A673 (cell line): ENCODE results near the gene KPNB1. TPM values are rescaled to one million over a fixed set of nuclear protein-coding genes. Genes with fewer than 3 reads are reported as not detected.
A peak's percentile ranks its signal among the peaks of the same experiment; 100 is the strongest.

Experiments used
- BruUV-seq: library from RNA; stranded (reverse); fragments of 400-500 nt; replicated peaks from 2 replicates; lab custom pipeline; 2021; lab: Mats Ljungman, UMichigan
- CTCF ChIA-PET: fragments of 300-600 bp; sonication (Branson Sonifier 250); formaldehyde crosslinking; loops from one replicate; lab custom pipeline; 2022; ENCODE audit warnings: antibody characterized with exemption; lab: Charles Lee
- POLR2A ChIA-PET: fragments of 300-600 bp; sonication (Branson Sonifier 250); formaldehyde crosslinking; loops from one replicate; lab custom pipeline; 2022; ENCODE audit warnings: antibody characterized with exemption; ENCODE audit not compliant: low non-redundant PET; lab: Charles Lee
- DNase-seq: peaks from one replicate; pipeline ENCODE4 v3.0.0-alpha.2; 2015; ENCODE audit warnings: low spot score
- H3K27ac ChIP-seq: fragments of 200-600 bp; sonication (generic); 2 replicates; pipeline ENCODE4 v1.5.1; 2016; ENCODE audit warnings: mixed run types, low read depth, mild to moderate bottlenecking, mixed read lengths, antibody characterized with exemption, low read length; ENCODE audit not compliant: poor library complexity, severe bottlenecking
- H3K27me3 ChIP-seq: fragments of 200-600 bp; sonication (generic); replicated peaks from 2 replicates; pipeline ENCODE4 v1.6.1; 2017; ENCODE audit warnings: mixed run types, low read depth, mild to moderate bottlenecking, mixed read lengths, antibody characterized with exemption, low read length; ENCODE audit not compliant: insufficient read depth, poor library complexity
- H3K36me3 ChIP-seq: fragments of 200-600 bp; sonication (generic); 2 replicates; pipeline ENCODE4 v1.6.1; 2016; ENCODE audit warnings: mixed run types, mild to moderate bottlenecking, mixed read lengths, antibody characterized with exemption, low read length; ENCODE audit not compliant: insufficient read depth, poor library complexity, severe bottlenecking
- H3K4me1 ChIP-seq: fragments of 200-600 bp; sonication (generic); 2 replicates; pipeline ENCODE4 v1.6.1; 2017; ENCODE audit warnings: mixed run types, mild to moderate bottlenecking, mixed read lengths, antibody characterized with exemption, low read length; ENCODE audit not compliant: insufficient read depth, poor library complexity, severe bottlenecking
- H3K4me3 ChIP-seq: fragments of 200-600 bp; sonication (generic); 2 replicates; pipeline ENCODE4 v1.5.1; 2016; ENCODE audit warnings: low read depth, mixed run types, mild to moderate bottlenecking, mixed read lengths, low read length; ENCODE audit not compliant: poor library complexity, severe bottlenecking
- H3K9me3 ChIP-seq: fragments of 200-600 bp; sonication (generic); 2 replicates; pipeline ENCODE4 v1.6.1; 2016; ENCODE audit warnings: mixed run types, low read depth, mild to moderate bottlenecking, mixed read lengths, antibody characterized with exemption, low read length; ENCODE audit not compliant: poor library complexity, severe bottlenecking
- EZH2 ChIP-seq: fragments of 200-600 bp; sonication (generic); IDR thresholded peaks from 2 replicates; pipeline ENCODE4 v1.6.1; 2017; ENCODE audit warnings: borderline replicate concordance, low read depth, mild to moderate bottlenecking, mixed read lengths, antibody characterized with exemption, low read length; ENCODE audit not compliant: poor library complexity, severe bottlenecking
- intact Hi-C: fragments of 100-400 bp; cut with micrococcal nuclease; formaldehyde crosslinking; loops from one replicate; pipeline ENCODE4 v1.10.0; 2022; ENCODE audit not compliant: unreplicated experiment
- total RNA-seq: library from RNA; stranded (reverse); gene quantifications from 2 replicates; pipeline ENCODE4 v1.2.3, GENCODE V29; 2021
- TF ChIP-seq, protein P1 (sequence below): fragments of 300-800, 200-600 bp; sonication (generic); conservative IDR thresholded peaks from 2 replicates; pipeline ENCODE4 v1.5.1; 2017; ENCODE audit warnings: low read depth, mild to moderate bottlenecking, antibody characterized with exemption, low read length, moderate library complexity, mixed read lengths

Gene KPNB1
- total RNA-seq, 1 experiment from 2014 or later, result 429 TPM

DNA sequence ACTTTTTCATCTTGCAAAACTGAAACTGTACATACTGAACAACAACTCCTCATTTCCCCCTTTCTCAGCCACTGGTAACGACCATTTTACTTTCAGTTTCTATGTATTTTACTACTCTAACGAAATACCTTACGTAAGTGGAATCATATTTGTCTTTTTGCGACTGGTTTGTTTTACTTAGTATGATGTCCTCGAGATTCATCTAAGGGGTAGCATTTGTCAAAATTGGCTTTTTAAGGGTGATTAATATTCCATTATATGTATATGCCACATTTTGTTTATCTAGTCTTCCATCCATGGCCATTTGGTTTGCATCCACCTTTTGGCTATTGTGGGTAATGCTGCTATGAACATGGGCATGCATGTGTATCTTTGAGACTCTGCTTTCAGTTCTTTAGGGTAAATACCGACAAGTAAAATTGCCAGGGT lies 10.4 kb downstream of the KPNB1 start:
- no peak for TF ChIP-seq EZH2
- TF ChIP-seq, protein P1, sequence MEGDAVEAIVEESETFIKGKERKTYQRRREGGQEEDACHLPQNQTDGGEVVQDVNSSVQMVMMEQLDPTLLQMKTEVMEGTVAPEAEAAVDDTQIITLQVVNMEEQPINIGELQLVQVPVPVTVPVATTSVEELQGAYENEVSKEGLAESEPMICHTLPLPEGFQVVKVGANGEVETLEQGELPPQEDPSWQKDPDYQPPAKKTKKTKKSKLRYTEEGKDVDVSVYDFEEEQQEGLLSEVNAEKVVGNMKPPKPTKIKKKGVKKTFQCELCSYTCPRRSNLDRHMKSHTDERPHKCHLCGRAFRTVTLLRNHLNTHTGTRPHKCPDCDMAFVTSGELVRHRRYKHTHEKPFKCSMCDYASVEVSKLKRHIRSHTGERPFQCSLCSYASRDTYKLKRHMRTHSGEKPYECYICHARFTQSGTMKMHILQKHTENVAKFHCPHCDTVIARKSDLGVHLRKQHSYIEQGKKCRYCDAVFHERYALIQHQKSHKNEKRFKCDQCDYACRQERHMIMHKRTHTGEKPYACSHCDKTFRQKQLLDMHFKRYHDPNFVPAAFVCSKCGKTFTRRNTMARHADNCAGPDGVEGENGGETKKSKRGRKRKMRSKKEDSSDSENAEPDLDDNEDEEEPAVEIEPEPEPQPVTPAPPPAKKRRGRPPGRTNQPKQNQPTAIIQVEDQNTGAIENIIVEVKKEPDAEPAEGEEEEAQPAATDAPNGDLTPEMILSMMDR, result no peak
- DNase-seq, result no peak
- BruUV-seq, result no TSS peak
- Histone ChIP-seq H3K4me1 (no peaks in the 10 kb centered on the region), H3K36me3 (peaks cover 84% of the 10 kb centered on the region), H3K27me3 (no peaks in the 10 kb centered on the region), H3K9me3 (no peaks in the 10 kb centered on the region), H3K27ac (no peak overlapping the region), H3K4me3 (no peak overlapping the region)
- intact Hi-C loops, result no loop called here
- ChIA-PET POLR2A (no interaction called here), CTCF (no interaction called here)

DNA sequence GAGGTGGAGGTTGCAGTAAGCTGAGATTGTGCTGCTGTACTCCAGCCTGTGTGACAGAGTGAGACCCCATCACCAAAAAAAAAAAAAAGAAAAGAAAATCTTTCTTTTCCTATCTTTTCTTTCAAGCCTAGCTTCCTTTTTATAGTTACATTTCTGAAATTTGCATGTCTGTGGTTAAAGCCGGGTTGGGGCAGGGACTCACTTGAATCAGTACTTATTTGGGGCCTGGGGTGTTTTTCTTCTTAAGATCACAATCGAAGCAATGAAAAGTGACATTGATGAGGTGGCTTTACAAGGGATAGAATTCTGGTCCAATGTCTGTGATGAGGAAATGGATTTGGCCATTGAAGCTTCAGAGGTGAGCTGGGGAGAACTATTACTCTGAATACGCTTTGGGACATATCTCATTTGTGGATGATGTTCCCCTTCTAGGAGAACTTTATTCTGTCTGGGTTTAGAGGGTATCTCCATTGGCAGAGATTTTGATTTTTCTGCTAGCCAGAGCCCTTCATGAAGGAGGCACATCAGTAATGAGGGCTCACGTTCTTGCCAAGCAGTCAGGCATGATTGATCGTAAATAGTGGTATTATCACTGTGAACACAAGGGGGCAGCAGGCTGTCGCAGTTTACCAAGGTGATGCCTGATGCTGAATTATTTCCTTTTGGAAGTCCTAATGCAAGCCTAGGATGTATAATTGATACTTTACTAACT lies 14.3 kb downstream of the KPNB1 start:
- Histone ChIP-seq H3K4me1 (no peaks in the 10 kb centered on the region), H3K27ac (no peak overlapping the region), H3K4me3 (no peak overlapping the region), H3K9me3 (no peaks in the 10 kb centered on the region), H3K36me3 (peaks cover 77% of the 10 kb centered on the region), H3K27me3 (no peaks in the 10 kb centered on the region)
- peak; percentile 63 for DNase-seq
- BruUV-seq, result no TSS peak
- POLR2A ChIA-PET, result interaction anchor here (0.6 kb wide), 1 partner anchor 91 kb away, joined by 11 read pairs; no protein-coding TSS in a partner anchor
- CTCF ChIA-PET, result no interaction called here
- no peak for TF ChIP-seq EZH2
- TF ChIP-seq, protein P1, result peak; percentile 67
- intact Hi-C loops, result no loop called here

DNA sequence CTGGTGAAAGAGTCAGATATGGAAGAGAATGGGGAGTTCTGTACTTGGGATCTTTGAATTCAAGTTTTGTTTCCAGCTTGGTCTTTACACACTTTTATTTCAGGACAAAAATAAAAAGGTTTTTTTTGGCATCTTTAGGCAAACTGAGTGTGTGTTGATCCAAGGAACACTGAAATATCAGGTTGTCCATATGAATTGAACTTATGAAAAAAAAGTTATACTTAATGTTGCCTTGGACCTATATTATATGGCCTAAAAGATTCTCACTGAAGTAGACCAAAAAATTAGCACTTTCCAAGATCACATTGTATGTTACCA lies 14.9 kb downstream of the KPNB1 start:
- H3K9me3 ChIP-seq, result no peaks in the 10 kb centered on the region
- TF ChIP-seq, protein P1, result no peak
- TF ChIP-seq EZH2, result no peak
- no peak overlapping the region for H3K4me3 ChIP-seq
- ChIA-PET POLR2A (interaction anchor here (0.6 kb wide), 1 partner anchor 91 kb away, joined by 11 read pairs; no protein-coding TSS in a partner anchor), CTCF (no interaction called here)
- no peaks in the 10 kb centered on the region for H3K4me1 ChIP-seq
- no peaks in the 10 kb centered on the region for H3K27me3 ChIP-seq
- H3K36me3 ChIP-seq, result peaks cover 79% of the 10 kb centered on the region
- intact Hi-C loops, result no loop called here
- BruUV-seq, result no TSS peak
- H3K27ac ChIP-seq, result no peak overlapping the region
- no peak for DNase-seq
